A549 (cell line): ENCODE results near the gene STOX1.

Experiments used
- CEBPB ChIP-seq, 2 experiments: fragments of >200 bp in 1 of 2; sonication (Bioruptor Twin) in 1 of 2; formaldehyde crosslinking in 1 of 2; IDR thresholded peaks; 2 replicates each; pipeline ENCODE4 v1.6.1; 2012 to 2016
- CHD2 ChIP-seq: fragments of 150-350 bp; IDR thresholded peaks from 2 replicates; pipeline ENCODE4 v1.6.1; 2014; ENCODE audit warnings: low read length; ENCODE audit not compliant: partially characterized antibody
- CHD4 ChIP-seq: fragments of 200-600 bp; sonication (generic); IDR thresholded peaks from 2 replicates; pipeline ENCODE4 v1.6.1; 2016; ENCODE audit warnings: antibody characterized with exemption, mild to moderate bottlenecking, borderline replicate concordance
- CTCF ChIP-seq: fragments of >200 bp; sonication (Bioruptor Twin); formaldehyde crosslinking; IDR thresholded peaks from 3 replicates; pipeline ENCODE4 v1.5.1; 2016
- JUNB ChIP-seq: fragments of >200 bp; sonication (Bioruptor Twin); formaldehyde crosslinking; IDR thresholded peaks from 2 replicates; pipeline ENCODE4 v1.6.1; 2016
- MAFK ChIP-seq: fragments of 450-650 bp; IDR thresholded peaks from 2 replicates; pipeline ENCODE4 v1.6.1; 2014; ENCODE audit not compliant: partially characterized antibody
- MAX ChIP-seq: IDR thresholded peaks from 2 replicates; pipeline ENCODE4 v1.6.1; 2012
- NR3C1 ChIP-seq: fragments of >200 bp; sonication (Bioruptor Twin); formaldehyde crosslinking; IDR thresholded peaks from 3 replicates; pipeline ENCODE4 v1.6.1; 2017
- POLR2A ChIP-seq: IDR thresholded peaks from 2 replicates; pipeline ENCODE4 v1.6.1; 2012; ENCODE audit warnings: mild to moderate bottlenecking, low read length
- RAD21 ChIP-seq, 2 experiments: fragments of >200 bp in 1 of 2; sonication (Bioruptor Twin) in 1 of 2; formaldehyde crosslinking in 1 of 2; IDR thresholded peaks in 1 of 2; conservative IDR thresholded peaks in 1 of 2; 2 replicates in 1 of 2; 3 replicates in 1 of 2; pipeline ENCODE4 v1.6.1; 2012 to 2018; ENCODE audit warnings: inconsistent platforms in 1 of 2
- REST ChIP-seq: fragments of 200-600 bp; sonication (generic); IDR thresholded peaks from 2 replicates; pipeline ENCODE4 v1.6.1; 2016; ENCODE audit warnings: antibody characterized with exemption, mild to moderate bottlenecking, moderate library complexity

- TF ChIP-seq CTCF (no peak), MAFK (no peak), POLR2A (no peak), MAX (no peak), RAD21 (conservative IDR thresholded peaks at IDR 0.05 in 1 of 2, IDR thresholded peaks at IDR 0.05 in 1 of 2) (no peak), REST (no peak), JUNB (no peak), NR3C1 (no peak), CHD4 (no peak), CEBPB (IDR thresholded peaks at IDR 0.05) (no peak), CHD2 (no peak)
Measured at GRCh38 chr10:68837626-68838322, 10.4 kb downstream of the STOX1 start.
